GM18870 (cell line): ENCODE results near the gene ECSCR.
A peak's percentile ranks its signal among the peaks of the same experiment; 100 is the strongest.
"Not testable (repeated sequence)": the region's sequence is repeated elsewhere in the genome, so short reads cannot be mapped to it uniquely, and the experiment has no call there.

Source experiments
- ATAC-seq: cut with Tn5 transposase; IDR thresholded peaks from one replicate; pipeline ENCODE4 v1.9.1; 2021; ENCODE audit warnings: moderate library complexity; ENCODE audit not compliant: unreplicated experiment

The ECSCR gene

DNA sequence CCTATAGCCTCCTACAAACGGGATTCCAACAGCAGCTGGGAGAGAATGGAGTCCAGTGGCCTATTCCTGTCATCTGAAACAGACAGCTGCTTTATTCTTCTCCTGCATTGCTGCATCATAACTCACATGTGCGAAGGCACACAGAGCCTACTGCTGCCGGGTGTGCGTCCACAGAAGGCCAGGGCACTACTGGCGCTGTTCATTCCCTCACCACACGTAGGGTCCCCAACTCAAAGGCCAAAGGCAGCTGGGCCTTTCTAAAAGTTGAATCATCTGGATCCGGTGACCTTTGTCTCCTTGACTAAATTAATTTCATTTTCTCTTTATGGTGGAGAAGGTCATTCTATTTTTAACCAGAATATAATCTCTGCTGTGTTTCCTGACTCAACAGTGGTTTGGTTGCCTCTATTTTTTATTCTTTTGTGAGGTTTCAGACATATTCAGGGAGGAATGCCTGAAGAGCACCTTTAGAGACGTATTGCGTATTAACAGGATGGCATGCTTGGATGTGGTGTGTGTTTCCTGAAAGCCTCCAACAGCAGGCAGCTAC, 47.9 kb downstream of the ECSCR start:
- no peak for ATAC-seq

DNA sequence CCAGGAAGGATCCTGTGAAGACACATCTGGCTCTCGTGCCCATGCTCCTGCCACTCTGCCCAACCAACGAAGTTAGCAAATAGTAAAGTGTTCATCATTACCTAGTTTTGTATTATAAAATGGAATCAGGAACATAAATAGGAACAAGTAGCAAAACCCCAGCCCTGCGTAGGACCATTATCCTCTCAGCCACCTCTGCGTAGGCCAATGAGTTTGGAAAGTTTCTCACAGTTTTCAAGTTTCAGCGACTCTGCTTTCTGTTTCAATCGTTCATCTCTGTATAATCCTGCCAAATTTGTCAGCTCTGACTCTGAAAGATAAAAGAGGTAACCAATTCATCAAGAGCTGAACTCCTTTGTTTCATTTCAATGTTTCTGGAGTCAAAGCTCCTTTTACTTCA, 48.6 kb downstream of the ECSCR start:
- ATAC-seq: peak; percentile 56

DNA sequence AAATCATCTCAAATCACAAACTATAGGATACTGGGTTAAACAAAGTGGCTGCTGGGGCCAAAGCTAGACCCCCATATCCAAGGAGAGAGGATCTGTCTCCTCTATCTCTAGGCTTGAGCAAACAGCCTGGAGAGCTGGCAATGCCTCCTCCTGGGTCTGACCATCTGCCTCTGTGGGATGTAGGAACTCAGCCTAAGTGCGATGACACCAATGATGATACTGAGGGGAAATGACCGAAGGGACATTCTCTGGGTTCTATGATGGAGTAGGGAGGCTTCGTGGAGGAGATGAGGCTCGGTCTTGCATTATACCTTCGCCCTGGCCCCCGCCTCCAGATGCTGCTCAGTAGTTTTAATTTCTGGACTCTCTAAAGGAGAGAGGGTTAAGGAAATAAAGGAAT, 49.4 kb downstream of the ECSCR start:
- no peak for ATAC-seq

DNA sequence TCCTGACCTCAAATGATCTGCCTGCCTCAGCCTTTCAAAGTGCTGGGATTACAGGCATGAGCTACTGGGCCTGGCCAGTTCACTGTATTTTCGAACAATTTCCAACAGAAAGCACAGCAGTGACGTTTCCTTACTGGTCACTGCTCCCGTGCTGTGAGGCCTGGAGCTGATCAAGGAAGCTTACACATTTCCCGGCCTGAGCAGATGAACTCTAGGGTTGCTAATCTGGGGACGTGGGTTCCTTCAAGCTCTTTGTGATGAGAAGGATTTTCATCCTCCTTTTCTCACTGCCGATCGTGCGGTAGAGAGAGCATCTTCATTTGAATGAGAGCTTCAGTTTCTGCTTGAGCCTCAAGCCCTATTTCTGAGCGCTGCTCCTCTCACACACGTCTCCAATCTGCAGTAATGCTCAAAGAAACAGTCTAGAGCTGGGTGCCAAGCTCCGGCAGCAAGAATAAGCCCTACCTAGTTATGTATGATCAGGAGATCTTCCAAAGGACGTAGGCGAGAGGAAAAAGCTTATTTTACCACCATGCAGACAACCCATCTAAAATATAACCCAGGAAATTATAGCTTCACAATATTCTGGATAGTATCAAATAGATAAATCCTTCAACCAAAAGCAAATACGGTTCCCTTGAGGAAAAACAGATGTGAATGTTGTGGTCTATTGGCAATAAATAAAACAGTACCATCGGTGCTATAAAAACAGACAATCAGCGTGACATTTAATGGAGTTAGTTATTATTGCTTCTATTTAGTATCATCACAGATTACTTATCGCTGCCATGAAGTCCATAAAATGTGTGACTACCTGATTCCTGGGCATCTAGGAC, 51.3 kb downstream of the ECSCR start:
- ATAC-seq: no peak

DNA sequence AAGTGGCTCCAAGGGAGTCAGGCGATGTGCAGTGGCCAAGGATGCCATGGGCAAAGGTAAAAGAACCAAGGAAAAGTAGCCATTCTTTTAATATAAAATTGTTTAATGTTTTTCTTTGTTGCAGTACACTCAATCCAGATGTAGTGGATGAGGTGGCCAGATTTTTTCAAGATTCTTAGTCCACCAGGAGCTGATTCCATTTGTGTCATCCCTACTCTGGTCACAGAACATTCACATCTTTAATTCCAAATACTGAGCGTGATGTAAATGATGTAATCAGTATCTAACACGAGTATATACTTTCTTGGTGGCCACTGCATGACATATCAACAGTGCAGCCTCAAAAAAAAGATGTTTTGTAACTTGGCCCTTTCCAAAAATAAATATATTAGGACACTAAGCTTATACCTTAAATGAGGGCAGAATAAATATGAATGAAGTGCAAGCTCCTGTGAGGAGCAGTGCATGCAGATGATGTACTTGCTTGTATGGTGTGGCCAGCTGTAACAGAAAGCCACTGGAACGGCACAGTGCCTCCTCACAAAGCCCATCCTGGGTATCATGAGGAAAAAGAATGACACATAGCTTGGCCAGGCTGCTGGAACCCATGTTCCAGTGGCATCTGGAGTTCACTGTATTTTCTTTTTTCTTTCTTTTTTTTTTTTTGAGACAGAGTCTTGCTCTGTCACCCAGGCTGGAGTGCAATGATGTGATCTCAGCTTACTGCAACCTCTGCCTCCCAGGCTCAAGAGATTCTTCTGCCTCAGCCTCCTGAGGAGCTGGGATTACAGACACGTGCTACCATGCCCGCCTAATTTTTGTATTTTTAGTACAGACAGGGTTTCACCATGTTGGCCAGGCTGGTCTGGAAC, 52.2 kb downstream of the ECSCR start:
- ATAC-seq: no peak

DNA sequence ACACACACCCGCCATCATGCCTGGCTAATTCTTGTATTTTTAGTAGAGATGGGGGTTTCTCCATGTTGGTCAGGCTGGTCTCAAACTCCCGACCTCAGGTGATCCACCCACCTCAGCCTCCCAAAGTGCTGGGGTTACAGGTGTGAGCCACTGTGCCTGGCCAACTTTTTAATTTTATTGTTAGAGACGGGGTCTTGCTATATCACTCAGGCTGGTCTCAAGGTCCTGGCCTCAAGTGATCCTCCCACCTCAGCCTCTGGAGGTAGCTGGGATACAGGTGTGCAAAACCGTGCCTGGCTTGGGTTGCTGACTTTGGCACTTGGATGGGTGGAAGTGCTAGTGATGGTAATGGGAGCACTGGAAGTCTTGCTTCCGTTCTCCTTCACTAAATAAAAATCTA, 53.4 kb downstream of the ECSCR start:
- not testable (repeated sequence) for ATAC-seq

DNA sequence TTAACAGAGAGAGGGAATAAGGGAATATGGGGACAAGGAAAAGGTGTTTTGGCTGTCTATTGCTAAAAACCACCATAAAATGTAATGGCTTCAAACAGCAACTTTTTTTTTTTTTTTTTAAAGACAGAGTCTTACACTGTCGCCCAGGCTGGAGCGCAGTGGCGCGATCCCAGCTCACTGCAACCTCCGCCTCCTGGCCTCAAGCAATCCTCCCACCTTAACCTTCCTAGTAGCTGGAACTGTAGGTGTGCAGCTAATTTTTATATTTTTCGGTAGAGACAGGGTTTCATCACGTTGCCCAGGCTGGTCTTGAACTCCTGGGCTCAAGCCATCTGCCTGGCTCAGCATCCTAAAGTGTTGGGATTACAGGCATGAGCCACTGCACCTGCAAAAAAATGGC, 54.4 kb downstream of the ECSCR start:
- ATAC-seq: no peak

DNA sequence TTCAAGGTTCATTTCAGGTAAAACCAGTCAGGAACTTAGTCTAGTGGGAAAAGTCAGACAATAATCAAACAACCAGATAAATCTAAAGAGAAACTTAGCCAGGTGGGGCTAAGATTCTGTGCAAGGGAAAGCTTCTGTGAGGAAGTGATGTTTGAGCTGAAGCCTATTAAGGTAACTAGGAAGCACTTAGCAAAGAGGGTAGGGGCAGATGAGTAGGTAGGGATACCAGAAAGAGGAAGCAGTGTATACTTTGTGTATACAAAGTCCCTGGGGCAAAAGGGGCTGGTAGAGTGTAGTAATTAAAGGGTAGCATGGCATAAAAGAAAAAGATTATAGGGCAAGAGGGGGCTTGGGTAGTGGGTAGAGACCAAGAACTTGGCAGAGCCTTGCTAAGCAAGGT, 55.0 kb downstream of the ECSCR start:
- no peak for ATAC-seq

DNA sequence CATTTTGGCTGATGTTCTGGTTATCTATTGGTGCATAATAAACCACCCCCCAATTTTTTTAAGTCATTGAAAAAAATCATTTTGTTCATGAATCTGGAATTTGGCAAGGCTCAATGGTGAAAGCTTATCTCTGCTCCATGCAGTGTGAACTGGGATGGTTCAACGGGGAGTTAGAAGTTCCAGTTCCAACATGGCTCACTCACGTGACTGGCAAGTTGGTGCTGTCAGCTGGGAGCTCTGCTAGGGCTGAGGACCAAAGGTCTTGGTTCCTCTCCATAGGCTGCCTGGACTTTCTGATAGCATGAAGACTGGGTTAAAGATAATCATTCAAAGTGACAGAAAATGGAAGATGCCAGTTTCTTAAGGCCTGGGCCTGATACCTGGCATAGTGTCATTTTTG, 55.6 kb downstream of the ECSCR start:
- ATAC-seq: no peak

DNA sequence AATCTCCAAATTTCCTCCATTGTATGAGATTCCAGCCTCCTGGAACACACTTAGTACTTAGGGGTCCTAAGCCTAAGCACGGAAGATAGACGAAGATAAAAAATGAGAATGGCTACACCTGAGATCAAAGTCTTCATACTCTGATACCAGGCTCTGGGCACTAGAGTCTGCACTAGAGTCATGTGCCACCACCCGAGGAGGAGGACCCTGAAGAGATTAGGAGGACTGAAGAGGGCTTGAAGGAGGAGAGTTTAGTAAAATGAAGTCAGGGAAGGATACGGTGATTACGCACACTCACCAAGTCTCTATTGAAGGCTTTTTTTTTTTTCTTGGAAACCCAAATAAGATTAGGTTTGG, 58.1 kb downstream of the ECSCR start:
- ATAC-seq: no peak

DNA sequence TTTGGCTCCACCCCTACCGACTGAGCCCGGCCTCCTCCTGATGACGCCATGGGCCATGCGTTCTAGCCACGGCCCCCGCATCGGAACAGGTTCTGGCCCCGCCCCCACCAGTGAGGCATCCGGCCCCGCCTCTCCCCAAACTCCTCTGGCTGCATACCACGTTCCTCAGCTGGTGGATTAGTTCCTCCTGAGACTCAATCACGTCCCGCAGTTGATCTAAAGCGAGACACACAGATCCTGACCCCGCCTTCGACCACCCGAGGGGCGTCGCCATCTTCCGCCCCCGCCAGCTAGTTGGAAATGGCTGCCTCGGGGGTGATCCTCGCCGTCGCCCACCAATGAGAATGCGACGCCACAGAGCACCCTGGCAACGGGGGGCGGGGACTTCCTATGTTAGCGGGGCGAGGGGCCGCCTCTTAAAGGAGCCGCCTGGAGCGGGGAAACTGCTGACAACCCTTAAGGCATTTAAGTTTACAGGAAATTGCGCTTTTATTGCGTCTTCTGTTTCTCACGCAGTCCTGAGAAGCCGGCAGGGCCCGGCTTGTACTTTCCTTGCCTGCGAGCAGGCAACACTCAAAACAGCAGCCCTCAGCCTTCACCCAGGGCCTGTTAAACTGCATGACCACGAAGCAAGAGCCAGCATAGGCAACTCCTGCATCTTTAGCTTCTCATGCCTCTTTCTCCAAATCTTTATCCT, 58.6 kb downstream of the ECSCR start, which contains the start of gene SPATA24:
Gene SPATA24, minus strand, starts transcription at position 303 of the 697 bp plus-strand sequence. Its CDS starts 29 bp downstream, at position 274.
- ATAC-seq: peak; percentile 59

DNA sequence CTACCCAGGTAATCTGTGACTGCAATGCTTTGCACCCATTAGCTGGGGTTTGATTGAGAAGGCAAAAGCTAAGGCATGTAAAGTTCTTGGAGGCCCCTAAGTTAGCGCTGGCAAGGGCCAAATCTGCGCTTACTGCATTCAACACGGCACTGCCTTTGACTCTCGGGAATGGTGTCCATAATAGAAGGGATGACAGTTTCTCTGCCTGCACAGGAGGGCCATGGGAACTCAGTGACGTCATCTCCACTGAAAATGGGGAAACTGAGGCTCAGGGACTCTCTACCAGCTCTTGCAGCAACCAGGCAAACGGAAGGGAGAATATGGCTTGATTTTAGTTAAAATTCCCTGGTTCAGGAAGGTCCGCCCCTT, 59.1 kb downstream of the ECSCR start:
- no peak for ATAC-seq

DNA sequence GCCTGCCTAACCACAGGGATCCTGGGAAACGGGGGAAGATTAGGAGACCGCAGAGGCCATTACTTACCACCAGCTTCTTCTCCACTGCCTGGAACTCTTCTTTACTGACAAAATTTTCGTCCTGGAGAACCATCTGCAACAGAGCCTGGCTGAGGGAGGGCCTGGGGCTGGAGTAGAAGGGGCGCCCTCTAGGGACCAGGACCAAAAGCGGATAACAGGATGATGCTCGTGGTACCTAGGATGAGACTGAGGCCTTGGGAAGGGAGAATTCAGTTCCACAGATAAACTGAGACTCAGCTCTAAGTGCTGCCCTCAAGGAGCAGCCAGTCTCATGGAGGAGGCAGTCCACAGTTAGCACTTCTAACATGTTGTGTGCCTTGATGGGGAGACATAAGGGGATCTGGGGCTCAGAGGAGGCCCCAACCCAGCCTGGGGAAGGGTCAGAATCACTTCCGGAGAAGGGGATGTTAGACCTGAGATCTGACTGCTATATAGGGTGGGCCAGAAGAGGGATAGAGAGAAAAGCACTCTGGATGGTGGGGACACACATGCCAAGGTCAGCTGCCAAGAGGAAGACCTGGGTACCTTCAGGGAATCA, 59.9 kb downstream of the ECSCR start:
- no peak for ATAC-seq

DNA sequence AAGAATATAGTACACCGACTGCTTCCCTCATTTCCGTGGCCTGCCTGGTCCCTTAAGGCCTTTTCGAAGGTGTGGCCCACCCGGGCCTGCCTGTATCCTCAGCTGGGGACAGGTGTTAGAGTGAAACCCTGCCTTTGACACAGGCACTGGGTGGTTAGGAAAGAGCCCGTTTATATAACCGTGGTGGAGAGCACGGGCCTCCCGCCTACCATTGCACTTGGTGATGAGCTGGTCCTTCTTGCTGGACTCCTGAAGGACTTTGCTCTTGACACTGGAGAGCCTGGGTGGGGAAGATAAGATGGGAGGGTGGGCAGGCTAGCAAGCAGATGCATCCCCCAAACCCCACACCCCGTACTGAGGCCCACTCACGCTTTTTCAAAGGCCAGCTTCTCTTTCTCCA, 61.0 kb downstream of the ECSCR start:
- ATAC-seq: no peak

DNA sequence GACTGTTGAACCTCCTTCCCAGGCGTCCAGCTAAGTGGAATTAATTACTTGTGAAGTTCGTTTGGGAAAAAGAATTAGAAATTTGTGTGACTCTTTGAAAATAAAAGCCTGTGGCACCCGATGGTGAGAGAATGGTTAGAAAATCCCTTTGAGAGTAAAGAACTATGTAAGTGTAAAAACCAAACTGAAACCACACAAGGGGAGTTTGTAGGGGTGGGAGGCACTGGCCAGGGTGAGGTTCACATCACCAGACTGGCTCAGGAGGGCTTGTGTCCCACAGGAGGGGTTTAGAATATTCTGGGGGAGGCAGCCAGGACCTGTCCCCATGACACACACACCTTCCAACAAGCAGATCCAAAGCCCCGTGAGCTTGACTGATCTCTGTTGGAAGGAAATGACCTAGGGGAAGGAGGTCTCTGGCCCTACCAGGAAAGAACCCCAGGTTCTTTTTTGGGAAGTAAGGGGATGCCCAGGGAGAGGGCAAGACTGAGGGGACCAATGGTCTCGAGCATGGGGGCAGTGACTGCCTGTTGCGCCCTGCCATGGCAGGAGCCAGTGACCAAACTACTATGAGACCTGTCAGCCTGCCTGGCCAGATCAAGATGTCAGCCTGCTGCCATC, 62.9 kb downstream of the ECSCR start:
- no peak for ATAC-seq
